ENCODE data around the gene SCAMP4.

DNA sequence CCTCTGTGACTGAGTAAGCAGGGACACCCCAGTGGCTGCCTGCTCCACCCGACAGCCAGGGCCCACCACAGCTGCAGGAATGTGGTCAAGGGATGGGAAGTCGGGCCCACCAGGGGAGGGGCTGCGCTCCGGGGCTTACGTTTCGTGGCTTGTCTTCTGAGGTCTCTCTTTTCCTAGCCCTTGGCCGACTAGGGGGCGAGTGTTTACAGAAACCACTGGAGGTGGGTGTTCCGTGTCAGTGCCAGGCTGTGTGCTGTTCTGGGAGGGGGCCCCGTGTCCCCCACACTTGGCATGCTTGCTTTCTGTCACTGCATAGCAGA lies 4.5 kb downstream of the SCAMP4 start:
- TF ChIP-seq, protein P1, sequence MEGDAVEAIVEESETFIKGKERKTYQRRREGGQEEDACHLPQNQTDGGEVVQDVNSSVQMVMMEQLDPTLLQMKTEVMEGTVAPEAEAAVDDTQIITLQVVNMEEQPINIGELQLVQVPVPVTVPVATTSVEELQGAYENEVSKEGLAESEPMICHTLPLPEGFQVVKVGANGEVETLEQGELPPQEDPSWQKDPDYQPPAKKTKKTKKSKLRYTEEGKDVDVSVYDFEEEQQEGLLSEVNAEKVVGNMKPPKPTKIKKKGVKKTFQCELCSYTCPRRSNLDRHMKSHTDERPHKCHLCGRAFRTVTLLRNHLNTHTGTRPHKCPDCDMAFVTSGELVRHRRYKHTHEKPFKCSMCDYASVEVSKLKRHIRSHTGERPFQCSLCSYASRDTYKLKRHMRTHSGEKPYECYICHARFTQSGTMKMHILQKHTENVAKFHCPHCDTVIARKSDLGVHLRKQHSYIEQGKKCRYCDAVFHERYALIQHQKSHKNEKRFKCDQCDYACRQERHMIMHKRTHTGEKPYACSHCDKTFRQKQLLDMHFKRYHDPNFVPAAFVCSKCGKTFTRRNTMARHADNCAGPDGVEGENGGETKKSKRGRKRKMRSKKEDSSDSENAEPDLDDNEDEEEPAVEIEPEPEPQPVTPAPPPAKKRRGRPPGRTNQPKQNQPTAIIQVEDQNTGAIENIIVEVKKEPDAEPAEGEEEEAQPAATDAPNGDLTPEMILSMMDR (IDR thresholded peaks at IDR 0.05): no peak
- TF ChIP-seq POLR2AphosphoS5 (IDR thresholded peaks at IDR 0.05): no peak
- TF ChIP-seq EP300 (IDR thresholded peaks at IDR 0.05): no peak
